ENCODE data around the gene POLDIP3.
"Not testable (repeated sequence)": the region's sequence is repeated elsewhere in the genome, so short reads cannot be mapped to it uniquely, and the experiment has no call there.

The POLDIP3 gene

DNA sequence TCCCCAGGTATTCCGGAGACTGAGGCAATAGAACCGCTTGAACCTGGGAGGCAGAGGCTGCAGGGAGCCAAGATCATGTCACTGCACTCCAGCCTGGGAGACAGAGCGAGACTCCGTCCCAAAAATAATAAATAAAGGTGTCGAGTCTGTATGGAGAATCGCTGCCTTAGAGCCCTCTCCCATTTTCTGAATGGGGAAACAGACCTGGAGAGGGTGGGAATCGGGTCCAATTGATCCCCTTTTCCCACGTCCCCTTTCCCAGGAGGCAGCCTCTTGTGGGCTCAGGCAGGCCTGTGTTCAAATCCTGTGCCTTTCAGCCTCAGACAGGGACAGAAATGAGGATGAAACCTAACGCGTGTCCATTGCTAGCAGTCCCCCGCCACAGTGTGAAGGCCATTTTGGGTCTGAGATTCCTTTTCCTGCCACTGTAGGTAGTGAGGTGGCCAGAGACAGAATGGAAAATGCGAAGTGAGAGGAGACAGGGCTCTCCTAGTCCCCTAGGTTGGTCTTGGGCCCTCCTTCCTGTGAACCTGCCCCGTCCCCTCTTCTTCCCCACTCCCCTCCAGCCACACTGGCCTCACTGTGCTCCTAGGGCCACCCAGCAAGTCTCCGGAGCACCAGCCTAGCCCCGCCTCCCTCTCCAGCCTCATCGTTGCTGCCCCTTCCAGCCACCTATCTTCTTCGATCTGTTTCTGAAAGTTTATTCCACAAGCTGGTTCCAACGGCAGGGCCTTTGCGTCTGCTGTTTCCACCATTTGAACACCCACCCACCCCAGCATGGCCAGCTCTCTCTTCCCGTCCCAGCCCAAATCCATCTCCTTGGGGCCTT lies 2.7 kb upstream of the POLDIP3 start:
- DNase-seq: no peak

DNA sequence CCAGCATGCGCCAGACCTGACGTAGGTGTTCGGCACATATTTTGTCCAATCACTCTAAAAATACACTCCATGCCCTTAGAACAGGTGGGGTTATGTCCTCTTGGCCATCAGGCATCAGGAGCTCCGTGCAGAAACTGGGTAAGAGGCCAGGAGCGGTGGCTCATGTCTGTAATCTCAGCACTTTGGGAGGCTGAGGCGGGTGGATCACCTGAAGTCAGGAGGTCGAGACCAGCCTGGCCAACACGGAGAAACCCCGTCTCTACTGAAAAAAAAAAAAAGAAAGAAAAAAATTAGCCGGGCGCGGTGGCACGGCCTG lies 1.1 kb upstream of the POLDIP3 start:
- DNase-seq: not testable (repeated sequence)

- peak; percentile 92 for DNase-seq
Measured at GRCh38 chr22:42615092-42615859, 593 bp upstream of the POLDIP3 start.

DNA sequence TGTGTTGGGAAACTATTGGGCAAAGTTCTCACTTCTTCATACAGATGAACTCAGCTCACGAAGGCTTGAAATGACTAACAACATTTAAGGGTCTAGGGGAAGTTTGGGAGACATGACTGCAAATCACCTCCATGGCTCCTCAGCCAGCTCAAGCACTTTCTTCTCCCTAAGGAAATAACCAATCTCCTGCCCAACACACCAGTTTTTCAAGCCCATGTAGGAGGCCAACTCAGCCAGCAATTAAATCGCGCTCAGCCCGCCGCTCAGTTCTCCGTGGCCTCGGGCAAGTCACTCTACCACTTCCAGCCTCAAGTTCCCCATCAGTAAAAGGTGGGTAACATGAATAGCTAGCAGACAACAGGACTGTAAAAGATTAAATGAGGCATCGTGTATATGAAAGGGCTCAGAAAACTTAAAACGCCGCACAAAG lies 796 bp downstream of the POLDIP3 start:
- peak; percentile 43 for DNase-seq

DNA sequence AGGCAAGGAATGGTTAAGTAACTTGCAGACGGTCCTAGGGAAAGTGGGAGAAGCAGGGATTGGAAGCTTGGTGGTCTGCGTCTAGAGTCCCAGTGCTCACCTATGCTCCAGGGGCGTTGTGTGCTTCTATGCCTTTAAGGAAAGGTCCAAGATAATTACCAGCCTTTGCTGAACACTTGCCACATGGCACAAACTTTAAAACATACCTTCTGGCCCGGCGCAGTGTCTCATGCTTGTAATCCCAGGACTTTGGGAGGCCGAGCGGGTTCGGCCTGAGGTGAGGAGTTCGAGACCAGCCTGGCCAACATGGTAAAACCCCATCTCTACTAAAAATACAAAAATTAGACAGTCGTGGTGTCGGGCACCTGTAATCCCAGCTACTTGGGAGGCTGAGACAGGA lies 2.3 kb downstream of the POLDIP3 start:
- no peak for DNase-seq

DNA sequence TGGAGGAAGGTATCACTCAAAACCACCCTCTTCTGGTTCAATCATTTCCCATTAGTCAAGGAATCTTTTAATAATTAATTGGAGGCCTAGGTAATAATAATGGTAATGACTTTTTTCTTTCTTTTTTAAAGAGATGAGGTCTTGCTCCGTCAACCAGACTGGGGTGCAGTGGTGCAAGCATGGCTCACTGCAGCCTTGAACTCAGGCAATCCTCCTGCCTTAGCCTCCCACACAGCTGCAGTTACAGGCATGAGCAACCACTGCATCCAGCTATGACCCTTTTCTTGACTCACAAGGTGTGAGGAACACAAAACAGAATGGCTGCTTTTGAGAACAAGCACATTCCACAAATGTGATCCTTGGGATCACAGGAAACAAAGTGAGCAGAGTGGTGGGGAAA lies 3.6 kb downstream of the POLDIP3 start:
- DNase-seq: no peak

GRCh38 chr22:42610186-42610585 lies 4.5 kb downstream of the POLDIP3 start:
- DNase-seq: no peak

GRCh38 chr22:42608823-42609361 lies 5.8 kb downstream of the POLDIP3 start:
- DNase-seq: no peak

- DNase-seq: no peak
Measured at GRCh38 chr22:42608136-42608822, 6.4 kb downstream of the POLDIP3 start.

DNA sequence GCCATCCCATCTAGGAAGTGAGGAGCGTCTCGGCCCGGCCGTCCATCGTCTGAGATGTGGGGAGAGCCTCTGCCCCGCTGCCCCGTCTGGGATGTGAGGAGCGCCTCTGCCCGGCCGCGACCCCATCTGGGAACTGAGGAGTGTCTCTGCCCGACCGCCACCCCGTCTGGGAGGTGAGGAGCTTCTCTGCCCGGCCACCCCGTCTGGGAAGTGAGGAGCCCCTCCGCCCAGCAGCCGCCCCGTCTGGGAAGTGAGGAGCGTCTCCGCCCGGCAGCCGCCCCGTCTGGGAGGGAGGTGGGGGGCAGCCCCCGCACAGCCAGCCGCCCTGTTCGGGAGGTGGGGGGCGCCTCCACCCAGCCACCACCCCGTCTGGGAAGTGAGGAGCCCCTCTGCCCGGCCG lies 7.0 kb downstream of the POLDIP3 start:
- not testable (repeated sequence) for DNase-seq

GRCh38 chr22:42604403-42604802 lies 10.3 kb downstream of the POLDIP3 start:
- no peak for DNase-seq

DNA sequence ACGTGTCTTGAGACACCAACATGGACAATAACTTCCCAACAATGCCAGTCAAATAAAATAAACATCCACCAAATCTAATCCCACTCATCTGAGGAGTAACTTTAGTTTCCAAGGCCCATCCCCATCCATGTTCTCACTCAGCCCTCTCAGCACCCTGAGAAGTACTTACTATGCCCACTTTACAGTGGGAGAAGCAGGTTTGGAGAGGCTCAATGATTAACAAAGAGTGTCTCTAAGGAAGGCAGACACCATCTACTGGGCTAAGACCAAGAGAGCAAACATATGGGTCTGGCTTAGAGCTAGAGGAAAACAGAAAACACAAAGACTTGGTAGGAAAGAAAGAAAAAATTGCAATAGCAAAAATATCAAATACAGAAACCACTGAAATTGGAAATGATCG lies 11.3 kb downstream of the POLDIP3 start:
- DNase-seq: no peak

GRCh38 chr22:42602470-42602869 lies 12.2 kb downstream of the POLDIP3 start:
- DNase-seq: no peak

DNA sequence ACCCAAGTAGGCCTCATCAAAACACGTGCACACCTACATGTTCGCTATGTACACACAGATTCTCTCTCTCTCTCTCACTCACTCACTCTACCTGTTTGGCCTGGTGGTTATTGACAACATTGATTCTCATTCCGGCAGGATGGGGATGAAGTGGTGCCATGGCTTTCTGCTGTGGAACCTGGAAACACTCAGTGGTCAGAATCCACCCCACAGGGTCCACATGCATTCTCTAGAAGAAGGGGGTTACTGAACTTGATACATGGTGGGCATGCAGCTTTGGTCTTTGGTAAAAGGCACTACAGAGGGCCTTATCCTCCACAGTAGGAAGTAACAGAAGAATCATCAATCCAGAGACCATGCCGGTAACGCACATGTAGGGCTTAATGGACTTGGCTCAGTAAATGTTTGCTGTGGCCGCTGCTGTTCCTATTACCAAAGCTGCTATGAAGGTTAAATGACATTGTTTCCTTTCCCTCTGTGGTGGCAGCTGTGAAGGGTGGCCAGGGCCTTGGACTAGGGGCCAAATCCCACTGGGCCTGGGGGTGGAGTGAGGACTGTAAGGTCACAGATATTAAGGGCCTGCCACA lies 12.7 kb downstream of the POLDIP3 start:
- no peak for DNase-seq

DNA sequence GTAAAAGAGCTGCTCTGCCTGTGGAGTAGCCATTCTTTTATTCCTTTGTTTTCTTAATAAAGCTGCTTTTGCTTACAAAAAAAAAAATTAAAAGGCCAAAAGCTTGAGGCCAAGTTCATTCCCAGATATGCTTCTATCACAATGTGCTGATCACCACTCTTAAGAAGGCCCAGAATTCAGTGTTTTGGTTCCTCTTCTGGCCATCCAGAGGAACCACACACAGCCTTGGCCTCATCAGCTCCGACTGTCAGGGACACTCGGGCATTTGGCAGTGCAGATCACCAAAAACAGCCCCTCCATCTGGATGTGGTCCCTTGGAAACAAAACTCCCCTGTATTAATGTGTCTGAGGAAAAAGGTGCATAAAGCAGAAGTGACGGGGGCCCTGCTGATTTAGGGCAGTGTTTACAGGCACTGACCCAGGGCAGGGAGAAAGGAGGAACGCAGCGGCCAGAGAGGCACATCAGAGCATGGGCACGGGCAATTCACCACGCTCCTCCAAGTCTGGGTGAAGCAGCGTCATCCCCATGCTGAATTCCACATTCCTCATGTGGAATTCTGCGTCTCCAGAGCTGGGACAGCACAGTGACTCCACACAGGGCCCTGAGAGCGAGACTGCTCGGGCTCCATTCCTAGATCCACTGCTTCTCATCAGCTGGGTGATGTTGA lies 17.7 kb downstream of the POLDIP3 start:
- DNase-seq: no peak

- DNase-seq: no peak
Measured at GRCh38 chr22:42596336-42596735, 18.3 kb downstream of the POLDIP3 start.

- DNase-seq: no peak
Measured at GRCh38 chr22:42595434-42595833, 19.2 kb downstream of the POLDIP3 start.

- DNase-seq: no peak
Measured at GRCh38 chr22:42591987-42592386, 22.7 kb downstream of the POLDIP3 start.

- no peak for DNase-seq
Measured at GRCh38 chr22:42587588-42588175, 27.0 kb downstream of the POLDIP3 start.

DNA sequence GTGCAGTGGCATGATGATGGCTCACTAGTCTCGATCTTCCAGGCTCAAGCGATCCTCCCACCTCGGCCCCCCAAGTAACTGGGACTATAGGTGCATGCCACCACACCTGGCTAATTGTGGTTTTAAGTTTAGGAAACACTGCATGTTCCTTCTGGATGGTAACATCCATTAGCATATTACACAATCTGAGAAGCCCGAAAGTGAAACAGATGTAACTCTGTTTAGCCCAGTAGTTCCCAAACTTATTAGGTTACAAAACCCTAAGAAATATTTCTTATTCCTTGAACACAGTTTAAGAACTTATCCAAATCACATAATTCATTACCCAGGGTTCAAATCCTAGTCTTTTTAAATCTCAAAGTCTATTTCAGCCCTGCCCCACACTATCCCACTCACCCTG lies 28.3 kb downstream of the POLDIP3 start:
- no peak for DNase-seq

DNA sequence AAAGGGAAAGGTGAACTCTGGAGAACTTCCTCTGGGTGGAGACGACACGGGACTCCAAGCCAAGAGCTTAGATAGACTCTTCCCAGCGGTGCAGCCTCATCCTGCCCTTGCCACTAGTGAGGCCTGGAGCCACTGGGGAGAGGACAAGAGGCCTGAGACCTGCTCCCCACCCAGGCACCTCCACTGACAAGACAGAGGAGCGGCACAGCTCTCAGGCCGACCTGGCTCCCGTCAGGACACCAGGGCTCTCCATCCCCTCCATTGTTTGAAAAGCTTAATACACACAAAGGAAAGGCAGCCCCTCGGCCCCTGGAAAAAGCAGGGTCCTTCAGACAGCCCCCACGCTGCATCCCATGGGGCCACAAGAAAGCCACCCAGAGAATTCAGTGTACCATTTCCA lies 29.6 kb downstream of the POLDIP3 start:
- DNase-seq: no peak

DNA sequence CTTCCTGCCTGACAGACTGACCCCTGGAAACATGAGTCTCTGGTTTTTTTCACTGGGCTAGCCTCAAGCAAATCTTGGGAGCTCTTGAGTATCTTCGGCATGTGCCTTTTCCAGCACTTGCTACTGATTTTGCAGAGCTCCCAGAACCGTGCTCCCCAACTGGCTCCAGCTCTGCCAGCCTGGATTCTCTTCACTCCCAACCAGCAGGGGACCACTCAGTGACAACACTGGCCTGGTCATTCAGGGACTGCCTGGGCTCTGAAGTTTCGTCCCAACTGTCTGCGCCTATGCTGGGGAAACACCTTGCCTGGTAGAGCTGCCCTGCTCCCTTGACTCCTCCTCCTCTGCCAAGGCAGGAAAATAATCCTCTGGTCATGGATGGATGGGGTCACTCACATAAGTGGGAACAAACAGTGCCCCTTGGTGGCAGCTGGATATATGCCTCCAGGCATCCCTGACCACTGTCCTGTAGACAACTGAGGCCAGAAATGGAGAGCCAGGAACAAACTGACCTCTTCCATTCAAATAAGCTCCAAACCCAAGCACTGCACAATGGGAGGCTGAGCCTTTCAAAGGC lies 30.2 kb downstream of the POLDIP3 start:
- DNase-seq: no peak
